ENCODE measurements around the gene LIPC. TPM values are rescaled to one million over a fixed set of nuclear protein-coding genes. Genes with fewer than 3 reads are reported as not detected.

Gene LIPC
- 1.4 TPM in 1 of 2 replicates, not detected in the other for total RNA-seq

DNA sequence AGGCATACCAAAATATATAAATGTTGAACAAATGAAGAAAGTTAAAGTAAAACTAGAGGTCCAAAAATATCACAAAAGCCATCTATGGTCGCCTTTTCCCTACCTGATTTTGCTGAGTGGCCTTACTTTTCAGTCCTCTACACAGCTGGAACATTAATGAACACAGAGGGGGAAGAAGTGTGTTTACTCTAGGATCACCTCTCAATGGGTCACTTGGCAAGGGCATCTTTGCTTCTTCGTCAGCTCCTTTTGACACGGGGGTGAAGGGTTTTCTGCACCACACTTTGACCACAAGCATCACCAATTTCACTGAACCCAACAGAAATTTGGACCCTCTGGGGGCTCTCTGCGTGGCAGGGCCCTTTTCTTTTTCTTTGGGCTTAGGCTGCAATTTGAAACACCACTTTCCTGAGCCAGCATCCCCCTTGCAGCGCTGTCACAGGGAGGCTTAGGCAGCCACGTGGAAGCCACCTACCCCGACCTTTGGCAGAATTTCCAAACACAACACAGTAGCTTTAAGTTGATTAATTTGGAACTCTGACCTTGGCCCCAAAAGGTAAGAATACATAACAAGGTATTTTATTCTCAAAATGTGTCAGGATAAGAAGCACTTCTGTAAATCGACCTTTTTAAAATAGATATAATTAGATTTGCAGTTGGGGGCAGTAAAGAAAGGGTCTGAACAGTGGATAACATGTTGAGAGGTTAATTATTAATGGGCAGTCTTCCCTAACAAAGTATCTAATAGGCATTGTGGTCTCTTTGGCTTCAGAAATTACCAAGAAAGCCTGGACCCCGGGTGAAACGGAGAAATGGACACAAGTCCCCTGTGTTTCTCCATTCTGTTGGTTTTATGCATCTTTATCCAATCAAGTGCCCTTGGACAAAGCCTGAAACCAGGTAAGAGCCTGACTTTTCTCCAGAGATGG, at the start of gene LIPC:
Gene LIPC (plus strand): TSS at position 771 of the 929 bp plus-strand sequence. CDS start 42 bp downstream, at position 813.

All from tracheal epithelial cell (primary cell).